Fibroblast of lung (primary cell): ENCODE measurements around the gene DOCK4. TPM values are rescaled to one million over a fixed set of nuclear protein-coding genes. Genes with fewer than 3 reads are reported as not detected.
A peak's percentile ranks its signal among the peaks of the same experiment; 100 is the strongest.

Source experiments
- DNase-seq, 2 donors: peaks; one replicate each; pipeline versions ENCODE4 v3.0.0 to v3.0.0-alpha.2; 2010; ENCODE audit warnings: low read depth in 2 of 2
- H2AFZ ChIP-seq: 2 replicates; pipeline ENCODE4 v1.5.1; 2012; ENCODE audit warnings: low read length, control low read depth, inconsistent platforms
- H3K27ac ChIP-seq: 2 replicates; pipeline ENCODE4 v1.5.1; 2011; ENCODE audit warnings: low read length, control low read depth; ENCODE audit not compliant: insufficient read depth
- H3K27me3 ChIP-seq: 2 replicates; pipeline ENCODE4 v1.5.1; 2011; ENCODE audit warnings: mild to moderate bottlenecking, low read length; ENCODE audit not compliant: control insufficient read depth, insufficient read depth
- H3K36me3 ChIP-seq: 2 replicates; pipeline ENCODE4 v1.5.1; 2011; ENCODE audit warnings: low read length; ENCODE audit not compliant: control insufficient read depth, insufficient read depth
- H3K4me1 ChIP-seq: 2 replicates; pipeline ENCODE4 v1.5.1; 2011; ENCODE audit warnings: low read length; ENCODE audit not compliant: control insufficient read depth, insufficient read depth; ENCODE audit errors: extremely low read depth
- H3K4me2 ChIP-seq: 2 replicates; pipeline ENCODE4 v1.5.1; 2011; ENCODE audit warnings: low read length, control low read depth; ENCODE audit not compliant: insufficient read depth; ENCODE audit errors: extremely low read depth
- H3K4me3 ChIP-seq, 4 experiments: fragments of 200-600 bp in 1 of 4; sonication (generic) in 1 of 4; replicated peaks in 1 of 4; 2 replicates each; pipeline ENCODE4 v1.5.1; 2011 to 2016; ENCODE audit warnings: low read length in 4 of 4, low read depth in 3 of 4, mild to moderate bottlenecking in 3 of 4, control low read depth in 2 of 4, inconsistent platforms in 1 of 4, mixed read lengths in 1 of 4; ENCODE audit not compliant: insufficient read depth in 1 of 4; ENCODE audit errors: control extremely low read depth in 1 of 4
- H3K79me2 ChIP-seq: 2 replicates; pipeline ENCODE4 v1.5.1; 2012; ENCODE audit warnings: mild to moderate bottlenecking, low read length, inconsistent platforms; ENCODE audit not compliant: control insufficient read depth, insufficient read depth
- H3K9ac ChIP-seq: 2 replicates; pipeline ENCODE4 v1.5.1; 2011; ENCODE audit warnings: mild to moderate bottlenecking, low read length, control low read depth; ENCODE audit not compliant: insufficient read depth
- H3K9me3 ChIP-seq: 2 replicates; pipeline ENCODE4 v1.5.1; 2012; ENCODE audit warnings: low read depth, low read length; ENCODE audit not compliant: control insufficient read depth, insufficient read depth
- H4K20me1 ChIP-seq: 2 replicates; pipeline ENCODE4 v1.5.1; 2011; ENCODE audit warnings: low read length; ENCODE audit not compliant: control insufficient read depth, insufficient read depth; ENCODE audit errors: extremely low read depth
- EZH2 ChIP-seq: IDR thresholded peaks from 2 replicates; pipeline ENCODE4 v1.5.1; 2012; ENCODE audit warnings: low read length, control low read depth, mild to moderate bottlenecking; ENCODE audit errors: missing control alignments
- polyA plus RNA-seq, 2 donors: library from polyadenylated mRNA; depleted of rRNA in 1 of 2; stranded (reverse) in 1 of 2; unstranded in 1 of 2; fragments of >200 nt; gene quantifications; 2 replicates each; pipeline ENCODE4 v1.2.1, GENCODE V29; 2011 to 2012; ENCODE audit warnings: missing spikeins in 1 of 2
- total RNA-seq: library from RNA; depleted of rRNA; stranded (reverse); fragments of >200 nt; gene quantifications from 2 replicates; pipeline ENCODE4 v1.2.1, GENCODE V29; 2014
- TF ChIP-seq, protein P1 (sequence below), 2 donors: IDR thresholded peaks in 1 of 2; conservative IDR thresholded peaks in 1 of 2; 1 replicate in 1 of 2; 2 replicates in 1 of 2; pipeline ENCODE4 v1.5.1; 2011 to 2012; ENCODE audit warnings: low read length in 2 of 2, control low read depth in 1 of 2, inconsistent platforms in 1 of 2, low read depth in 1 of 2, mild to moderate bottlenecking in 1 of 2

The DOCK4 gene
- total and polyA plus RNA-seq, 2 donors (not counting 1 experiment from before 2014, with no cell fraction given), result 20.8 to 39.3 TPM

GRCh38 chr7:112080441-112080840 is 125.8 kb downstream of the DOCK4 start:
- peak overlapping the region; percentile 82 for H3K27ac ChIP-seq
- TF ChIP-seq EZH2, result no peak
- TF ChIP-seq, protein P1, sequence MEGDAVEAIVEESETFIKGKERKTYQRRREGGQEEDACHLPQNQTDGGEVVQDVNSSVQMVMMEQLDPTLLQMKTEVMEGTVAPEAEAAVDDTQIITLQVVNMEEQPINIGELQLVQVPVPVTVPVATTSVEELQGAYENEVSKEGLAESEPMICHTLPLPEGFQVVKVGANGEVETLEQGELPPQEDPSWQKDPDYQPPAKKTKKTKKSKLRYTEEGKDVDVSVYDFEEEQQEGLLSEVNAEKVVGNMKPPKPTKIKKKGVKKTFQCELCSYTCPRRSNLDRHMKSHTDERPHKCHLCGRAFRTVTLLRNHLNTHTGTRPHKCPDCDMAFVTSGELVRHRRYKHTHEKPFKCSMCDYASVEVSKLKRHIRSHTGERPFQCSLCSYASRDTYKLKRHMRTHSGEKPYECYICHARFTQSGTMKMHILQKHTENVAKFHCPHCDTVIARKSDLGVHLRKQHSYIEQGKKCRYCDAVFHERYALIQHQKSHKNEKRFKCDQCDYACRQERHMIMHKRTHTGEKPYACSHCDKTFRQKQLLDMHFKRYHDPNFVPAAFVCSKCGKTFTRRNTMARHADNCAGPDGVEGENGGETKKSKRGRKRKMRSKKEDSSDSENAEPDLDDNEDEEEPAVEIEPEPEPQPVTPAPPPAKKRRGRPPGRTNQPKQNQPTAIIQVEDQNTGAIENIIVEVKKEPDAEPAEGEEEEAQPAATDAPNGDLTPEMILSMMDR (conservative IDR thresholded peaks at IDR 0.05 in 1 of 2, IDR thresholded peaks at IDR 0.05 in 1 of 2; ENCODE audit: low read depth in 1 of 2, low read length in 2 of 2), result no peak
- H3K27me3 ChIP-seq, result no peaks in the 10 kb centered on the region
- no peaks in the 10 kb centered on the region for H3K9me3 ChIP-seq
- peaks cover 2% of the 10 kb centered on the region for H3K79me2 ChIP-seq
- H3K4me3 ChIP-seq, result peak overlapping the region; percentile 16 to 41 (median 19)
- H3K9ac ChIP-seq, result peak overlapping the region; percentile 39
- H3K4me1 ChIP-seq, result peaks cover 4% of the 10 kb centered on the region
- DNase-seq, result peak; percentile 87 to 95
- no peaks in the 10 kb centered on the region for H4K20me1 ChIP-seq
- no peak overlapping the region for H2AFZ ChIP-seq
- peak overlapping the region; percentile 81 for H3K4me2 ChIP-seq
- H3K36me3 ChIP-seq, result no peaks in the 10 kb centered on the region

DNA sequence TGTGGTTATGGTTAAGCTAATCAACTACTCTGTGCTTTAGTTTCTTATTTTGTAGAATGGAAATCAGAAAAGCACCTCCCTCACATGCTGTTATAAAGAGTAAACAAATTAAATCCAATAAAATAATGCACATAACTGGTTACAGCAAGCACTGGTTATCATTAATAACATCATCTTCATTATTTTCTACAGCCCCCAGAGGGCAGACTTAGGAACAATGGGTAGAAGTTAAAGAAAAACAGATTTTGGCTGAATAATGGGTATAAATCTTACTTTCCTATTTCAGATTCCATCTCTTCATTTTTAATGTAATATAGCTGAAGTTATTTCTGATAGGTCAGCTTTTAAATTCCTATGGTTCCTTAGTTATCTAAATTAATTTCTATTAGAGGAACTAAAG is 126.5 kb downstream of the DOCK4 start:
- no peak overlapping the region for H3K9ac ChIP-seq
- peaks cover 2% of the 10 kb centered on the region for H3K79me2 ChIP-seq
- no peak overlapping the region for H3K4me3 ChIP-seq
- no peak overlapping the region for H3K4me2 ChIP-seq
- peaks cover 4% of the 10 kb centered on the region for H3K4me1 ChIP-seq
- no peak overlapping the region for H3K27ac ChIP-seq
- DNase-seq, result peak; percentile 5 to 33
- no peaks in the 10 kb centered on the region for H3K9me3 ChIP-seq
- no peak overlapping the region for H2AFZ ChIP-seq
- TF ChIP-seq EZH2, result no peak
- TF ChIP-seq, protein P1 (conservative IDR thresholded peaks at IDR 0.05 in 1 of 2, IDR thresholded peaks at IDR 0.05 in 1 of 2; ENCODE audit: low read depth in 1 of 2, low read length in 2 of 2), result no peak
- no peaks in the 10 kb centered on the region for H4K20me1 ChIP-seq
- H3K36me3 ChIP-seq, result no peaks in the 10 kb centered on the region
- H3K27me3 ChIP-seq, result no peaks in the 10 kb centered on the region

DNA sequence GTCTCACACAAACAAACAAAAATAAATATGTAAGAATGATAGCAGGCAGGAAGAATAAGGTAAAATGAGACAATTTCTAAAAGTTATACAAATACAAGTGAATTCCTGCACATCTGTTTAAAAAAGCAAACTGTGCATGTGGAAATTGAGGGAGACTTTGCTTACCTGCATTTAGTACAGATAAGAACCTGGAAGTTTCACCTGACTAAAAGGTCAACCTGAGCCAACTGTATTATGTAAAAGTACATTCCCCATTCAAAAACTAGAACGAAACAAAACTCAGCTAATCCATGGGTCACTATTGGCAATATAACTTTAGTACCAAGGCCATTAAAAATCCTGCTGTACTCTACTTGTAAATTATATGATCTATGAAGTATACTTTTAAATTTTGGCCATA is 127.1 kb downstream of the DOCK4 start:
- no peak for DNase-seq
- no peak overlapping the region for H3K9ac ChIP-seq
- no peak for TF ChIP-seq EZH2
- TF ChIP-seq, protein P1 (conservative IDR thresholded peaks at IDR 0.05 in 1 of 2, IDR thresholded peaks at IDR 0.05 in 1 of 2; ENCODE audit: low read depth in 1 of 2, low read length in 2 of 2), result no peak
- peaks cover 2% of the 10 kb centered on the region for H3K79me2 ChIP-seq
- H4K20me1 ChIP-seq, result no peaks in the 10 kb centered on the region
- no peak overlapping the region for H3K4me3 ChIP-seq
- H3K27ac ChIP-seq, result no peak overlapping the region
- no peaks in the 10 kb centered on the region for H3K27me3 ChIP-seq
- H3K4me1 ChIP-seq, result peaks cover 2% of the 10 kb centered on the region
- no peak overlapping the region for H2AFZ ChIP-seq
- H3K4me2 ChIP-seq, result no peak overlapping the region
- no peaks in the 10 kb centered on the region for H3K9me3 ChIP-seq
- H3K36me3 ChIP-seq, result no peaks in the 10 kb centered on the region
